DND-41 (cell line): ENCODE results near the gene RYR2.

ENCODE experiments used
- EZH2 ChIP-seq: IDR thresholded peaks from 3 replicates; pipeline ENCODE4 v1.6.1; 2012; ENCODE audit warnings: borderline replicate concordance, low read depth, mild to moderate bottlenecking, moderate library complexity, low read length, inconsistent platforms; ENCODE audit not compliant: severe bottlenecking
- TF ChIP-seq, protein P1 (sequence below): IDR thresholded peaks from 2 replicates; pipeline ENCODE4 v1.5.1; 2012; ENCODE audit warnings: borderline replicate concordance, low read length, moderate library complexity, mild to moderate bottlenecking; ENCODE audit not compliant: poor library complexity, severe bottlenecking; ENCODE audit errors: extremely low read depth

DNA sequence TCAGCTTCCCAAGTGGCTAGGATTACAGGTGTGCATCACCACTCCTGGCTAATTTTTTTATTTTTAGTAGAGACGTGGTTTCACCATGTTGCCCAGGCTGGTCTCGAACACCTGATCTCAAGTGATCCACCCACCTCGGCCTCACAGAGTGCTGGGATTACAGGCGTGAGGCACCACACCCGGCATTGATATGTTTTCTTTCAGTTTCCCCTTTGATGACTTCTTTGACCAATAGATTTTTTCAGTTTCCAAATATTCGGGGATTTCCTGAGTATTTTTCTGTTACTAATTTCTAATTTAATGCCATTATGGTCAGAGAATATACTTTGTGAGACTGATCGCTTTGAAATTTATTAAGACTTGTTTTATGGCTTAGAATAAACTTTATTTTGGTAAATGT, 406.1 kb downstream of the RYR2 start:
- TF ChIP-seq EZH2: no peak
- TF ChIP-seq, protein P1, sequence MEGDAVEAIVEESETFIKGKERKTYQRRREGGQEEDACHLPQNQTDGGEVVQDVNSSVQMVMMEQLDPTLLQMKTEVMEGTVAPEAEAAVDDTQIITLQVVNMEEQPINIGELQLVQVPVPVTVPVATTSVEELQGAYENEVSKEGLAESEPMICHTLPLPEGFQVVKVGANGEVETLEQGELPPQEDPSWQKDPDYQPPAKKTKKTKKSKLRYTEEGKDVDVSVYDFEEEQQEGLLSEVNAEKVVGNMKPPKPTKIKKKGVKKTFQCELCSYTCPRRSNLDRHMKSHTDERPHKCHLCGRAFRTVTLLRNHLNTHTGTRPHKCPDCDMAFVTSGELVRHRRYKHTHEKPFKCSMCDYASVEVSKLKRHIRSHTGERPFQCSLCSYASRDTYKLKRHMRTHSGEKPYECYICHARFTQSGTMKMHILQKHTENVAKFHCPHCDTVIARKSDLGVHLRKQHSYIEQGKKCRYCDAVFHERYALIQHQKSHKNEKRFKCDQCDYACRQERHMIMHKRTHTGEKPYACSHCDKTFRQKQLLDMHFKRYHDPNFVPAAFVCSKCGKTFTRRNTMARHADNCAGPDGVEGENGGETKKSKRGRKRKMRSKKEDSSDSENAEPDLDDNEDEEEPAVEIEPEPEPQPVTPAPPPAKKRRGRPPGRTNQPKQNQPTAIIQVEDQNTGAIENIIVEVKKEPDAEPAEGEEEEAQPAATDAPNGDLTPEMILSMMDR: no peak
